NCI-H146 treated with DMSO at 0.1 percent for 48 hours (cell line): Measurements from ENCODE around the gene RNF126.
"Not testable (repeated sequence)": the region's sequence is repeated elsewhere in the genome, so short reads cannot be mapped to it uniquely, and the experiment has no call there.

Experiments used
- DNase-seq: peaks from one replicate; lab custom pipeline; 2025; ENCODE audit not compliant: unreplicated experiment; lab: John Stamatoyannopoulos, UW

Gene RNF126

DNA sequence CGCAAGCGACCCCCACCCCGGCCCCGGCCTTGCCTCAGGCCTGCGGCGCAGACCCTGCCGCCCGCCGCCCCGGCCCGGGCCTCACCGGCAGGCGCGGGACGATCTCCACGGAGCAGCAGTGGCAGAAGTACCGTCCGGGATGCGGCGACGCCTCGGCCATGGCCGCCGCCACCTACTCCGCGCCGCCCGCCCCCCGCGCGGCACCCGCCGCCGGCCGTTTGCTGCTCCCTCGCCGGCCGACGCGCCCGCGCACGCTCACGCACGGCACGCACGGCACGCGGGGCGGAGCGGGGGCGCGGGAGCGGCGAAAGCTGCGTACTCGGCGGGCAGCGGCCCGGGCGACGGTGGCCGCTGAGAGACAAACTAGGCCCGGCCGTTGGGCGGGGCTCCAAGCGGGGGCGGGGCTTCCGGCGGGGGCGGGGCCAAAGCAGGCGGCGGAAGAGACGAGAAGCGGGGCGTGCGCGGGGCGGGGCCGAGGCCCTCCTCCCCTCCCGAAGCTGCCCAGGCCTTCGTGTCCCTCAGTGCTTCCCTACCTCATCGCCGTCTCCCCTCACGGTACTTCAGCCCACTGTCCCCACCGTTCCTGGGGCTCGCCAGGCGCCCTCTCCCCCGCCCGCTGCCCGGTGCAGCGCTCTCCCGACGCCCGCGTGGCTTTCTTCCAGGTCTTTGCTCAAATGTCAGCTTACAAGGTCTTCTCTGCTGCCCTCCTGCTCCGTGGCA, at the start of gene RNF126:
TSS of gene RNF126 (minus strand) at position 253 of the 720 bp plus-strand sequence. CDS start at position 160, 93 bp downstream.
- DNase-seq, result peak; percentile 61

- DNase-seq, result no peak
Observed at GRCh38 chr19:711254-711653, 48.2 kb upstream of the RNF126 start.

DNA sequence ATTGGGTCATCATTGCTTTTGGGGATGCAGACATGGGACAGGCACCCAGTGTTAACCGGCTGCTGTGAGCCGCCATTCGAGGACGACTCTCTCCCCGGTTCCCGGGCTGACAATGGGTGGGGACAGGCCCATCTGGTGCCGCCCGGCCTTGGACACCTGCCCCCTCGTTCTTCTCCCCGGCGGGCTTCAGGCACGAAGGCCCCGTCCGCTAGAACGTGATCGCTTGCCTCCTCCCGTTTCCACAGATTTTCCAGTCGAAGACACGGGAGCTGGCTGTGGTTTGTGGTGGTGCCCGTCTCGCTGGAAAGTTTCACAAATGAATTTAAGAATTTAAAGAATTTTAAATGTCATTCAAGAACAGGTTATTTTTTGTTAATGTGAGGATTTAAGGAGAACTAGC, 47.8 kb upstream of the RNF126 start:
- no peak for DNase-seq

- no peak for DNase-seq
Observed at GRCh38 chr19:709965-710571, 47.1 kb upstream of the RNF126 start.

DNA sequence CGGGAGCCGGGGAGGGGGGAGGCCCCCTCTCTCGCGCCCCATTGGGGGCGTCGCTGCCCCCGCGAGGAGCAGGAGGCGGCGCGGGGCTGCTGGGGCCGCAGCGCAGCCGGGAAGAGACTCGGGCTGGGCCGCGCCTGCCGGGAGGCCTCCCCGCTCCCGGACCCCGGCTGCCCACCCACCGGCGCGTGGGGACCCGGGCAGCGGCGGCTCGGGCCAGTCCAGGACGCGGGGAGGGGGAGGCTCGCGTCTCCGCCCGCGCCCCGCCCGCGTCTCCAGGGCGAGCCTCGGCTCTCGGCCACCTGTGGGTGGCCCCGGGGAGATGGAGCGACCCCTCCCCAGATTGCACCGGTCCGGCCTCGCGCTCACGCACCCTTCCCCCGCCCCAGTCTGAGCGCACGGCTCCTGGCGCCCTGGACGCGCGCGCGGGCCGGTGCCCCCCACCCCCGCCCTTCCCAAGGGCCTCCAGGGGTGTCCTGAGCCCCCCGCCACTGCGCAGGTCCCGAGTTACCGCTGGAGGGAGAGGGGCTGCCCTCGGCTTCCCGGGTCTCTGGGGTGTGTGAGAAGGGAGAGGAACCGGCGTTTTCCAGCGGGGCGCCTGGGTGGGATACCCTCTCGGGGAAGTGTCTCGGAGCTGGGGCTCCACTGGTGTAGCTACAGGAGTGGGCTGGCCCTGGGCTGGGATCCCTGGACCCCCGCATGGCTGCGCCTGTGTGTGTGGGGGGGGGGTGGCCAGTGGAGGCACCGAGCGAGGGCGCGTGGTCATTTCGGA, 46.4 kb upstream of the RNF126 start:
- no peak for DNase-seq

GRCh38 chr19:708154-709143, 45.4 kb upstream of the RNF126 start, which contains the start of gene PALM:
Gene PALM, plus strand, starts transcription at chr19:708935. Its CDS starts 212 bp downstream, at chr19:709147.
- no peak for DNase-seq

DNA sequence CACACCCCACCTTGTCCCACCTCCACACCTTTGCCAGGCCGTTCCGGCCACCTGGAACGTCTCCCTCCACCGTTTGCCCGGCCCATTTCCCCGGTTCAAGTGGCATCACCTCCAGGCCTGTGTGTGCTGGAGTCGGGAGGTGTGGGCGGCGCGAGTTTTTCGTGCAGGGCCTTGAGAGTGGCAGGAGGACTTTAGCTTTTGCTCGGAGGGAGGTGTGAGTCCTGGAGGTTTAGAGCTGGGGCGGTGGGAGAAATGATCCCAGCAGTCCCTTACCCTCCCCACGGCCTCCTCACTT, 41.4 kb upstream of the RNF126 start:
- DNase-seq, result no peak

- no peak for DNase-seq
Observed at GRCh38 chr19:703651-704446, 40.8 kb upstream of the RNF126 start.

GRCh38 chr19:703329-703650, 40.3 kb upstream of the RNF126 start:
- no peak for DNase-seq

DNA sequence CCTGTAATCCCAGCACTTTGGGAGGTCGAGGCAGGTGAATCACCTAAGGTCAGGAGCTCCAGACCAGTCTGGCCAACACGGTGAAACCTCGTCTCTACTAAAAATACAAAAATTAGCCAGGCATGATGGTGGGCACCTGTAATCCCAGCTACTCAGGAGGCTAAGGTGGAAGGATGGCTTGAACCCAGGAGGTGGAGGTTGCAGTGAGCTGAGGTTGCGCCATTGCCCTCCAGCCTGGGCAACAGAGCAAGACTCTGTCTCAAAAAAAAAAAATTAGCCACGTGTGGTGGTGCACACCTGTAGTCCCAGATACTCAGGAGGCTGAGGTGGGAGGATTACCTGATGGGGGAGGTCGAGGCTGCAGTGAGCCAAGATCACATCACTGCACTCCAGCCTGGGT, 39.8 kb upstream of the RNF126 start:
- DNase-seq, result not testable (repeated sequence)

DNA sequence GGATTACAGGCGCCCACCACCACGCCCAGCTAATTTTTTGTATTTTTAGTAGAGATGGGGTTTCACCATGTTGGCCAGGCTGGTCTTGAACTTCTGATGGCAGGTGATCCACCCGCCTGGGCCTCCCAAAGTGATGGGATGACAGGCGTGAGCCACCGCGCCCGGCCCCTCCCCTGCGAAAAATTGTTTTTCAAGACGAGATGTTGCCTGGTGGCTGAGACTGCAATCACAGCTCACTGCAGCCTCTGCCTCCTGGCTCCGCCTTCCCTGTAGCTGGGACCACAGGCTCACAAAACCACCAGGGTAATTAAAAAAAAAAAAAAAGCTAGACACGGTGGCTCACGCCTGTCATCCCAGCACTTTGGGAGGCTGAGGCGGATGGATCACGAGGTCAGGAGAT, 36.9 kb upstream of the RNF126 start:
- not testable (repeated sequence) for DNase-seq

GRCh38 chr19:698529-698928, 35.5 kb upstream of the RNF126 start:
- DNase-seq, result not testable (repeated sequence)

GRCh38 chr19:695352-695949, 32.4 kb upstream of the RNF126 start, which contains the start of gene PRSS57:
Gene PRSS57, minus strand, starts transcription at chr19:695452. Its CDS starts 22 bp downstream, at chr19:695430.
- no peak for DNase-seq

GRCh38 chr19:694481-695351, 31.7 kb upstream of the RNF126 start:
- no peak for DNase-seq

- no peak for DNase-seq
Observed at GRCh38 chr19:690203-690602, 27.2 kb upstream of the RNF126 start.

DNA sequence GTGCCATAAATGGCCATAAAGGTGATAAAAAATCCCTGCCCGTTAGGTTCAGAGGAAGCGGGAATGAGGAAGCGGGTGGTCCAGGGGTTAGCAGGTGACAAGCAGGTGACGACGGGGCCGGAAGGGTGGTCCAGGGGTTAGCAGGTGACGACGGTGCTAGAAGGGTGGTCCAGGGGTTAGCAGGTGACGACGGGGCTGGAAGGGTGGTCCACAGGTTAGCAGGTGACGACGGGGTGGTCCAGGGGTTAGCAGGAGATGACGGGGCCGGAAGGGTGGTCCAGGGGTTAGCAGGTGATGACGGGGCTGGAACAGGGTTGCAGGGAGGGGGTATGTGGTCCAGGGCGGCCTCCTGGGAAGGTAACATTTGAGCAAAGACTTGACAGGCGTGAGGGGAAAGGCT, 26.0 kb upstream of the RNF126 start:
- no peak for DNase-seq

- DNase-seq, result no peak
Observed at GRCh38 chr19:688214-688613, 25.2 kb upstream of the RNF126 start.

DNA sequence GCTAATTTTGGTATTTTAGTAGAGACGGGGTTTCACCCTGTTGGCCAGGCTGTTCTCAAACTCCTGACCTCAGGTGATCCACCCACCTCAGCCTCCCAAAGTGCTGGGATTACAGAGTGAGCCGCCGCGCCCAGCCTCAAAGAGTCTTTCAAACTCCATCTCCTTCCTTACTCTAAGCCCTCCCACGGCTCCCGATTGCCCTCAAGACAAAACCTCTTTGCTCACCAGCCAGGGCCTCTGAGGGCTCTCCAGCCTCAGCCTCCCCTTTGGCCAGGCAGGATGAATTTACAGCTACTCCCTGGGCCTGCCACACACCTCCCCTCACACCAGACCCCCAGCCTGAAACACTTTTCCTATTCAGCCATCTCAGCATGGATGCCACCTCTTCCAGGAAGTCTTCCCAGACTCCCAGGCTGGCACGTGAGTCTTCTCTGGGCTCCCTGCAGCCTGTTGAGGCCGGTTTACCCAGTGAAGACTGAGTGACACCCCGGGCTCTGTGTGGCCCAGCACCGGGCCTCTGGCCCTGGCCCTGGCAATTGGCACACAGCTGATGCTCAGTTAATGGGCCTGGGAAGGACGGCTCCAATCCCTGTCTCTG, 24.7 kb upstream of the RNF126 start:
- no peak for DNase-seq
